Activated naive CD8-positive, alpha-beta T cell (primary cell): ENCODE measurements around the gene PDE6C.

Experiments used
- H3K27ac Mint-ChIP-seq: one replicate; pipeline ENCODE4 v1.8.0; 2021; ENCODE audit warnings: mixed read lengths
- H3K27me3 Mint-ChIP-seq: one replicate; pipeline ENCODE4 v1.8.0; 2021; ENCODE audit warnings: mixed read lengths
- H3K36me3 Mint-ChIP-seq: one replicate; pipeline ENCODE4 v1.8.0; 2021; ENCODE audit warnings: mixed read lengths
- H3K4me1 Mint-ChIP-seq: one replicate; pipeline ENCODE4 v1.8.0; 2021; ENCODE audit warnings: low read depth, mixed read lengths
- H3K4me3 Mint-ChIP-seq: one replicate; pipeline ENCODE4 v1.8.0; 2021; ENCODE audit warnings: mild to moderate bottlenecking, mixed read lengths
- H3K9me3 Mint-ChIP-seq: one replicate; pipeline ENCODE4 v1.8.0; 2021; ENCODE audit warnings: low read depth, mixed read lengths

PDE6C gene

GRCh38 chr10:93601146-93601773 is 11.1 kb upstream of the PDE6C start, which contains the start of gene RBP4:
TSS of gene RBP4 (minus strand) at chr10:93601235. CDS start at chr10:93601028, 207 bp downstream.
- Mint-ChIP-seq H3K4me1 (peaks cover 4% of the 10 kb centered on the region), H3K27ac (no peak within 1 kb of the TSS), H3K4me3 (no peak within 1 kb of the TSS), H3K9me3 (no peaks in the 10 kb centered on the region), H3K27me3 (peaks cover 20% of the 10 kb centered on the region), H3K36me3 (no peaks in the 10 kb centered on the region)

GRCh38 chr10:93601774-93602162 is 10.6 kb upstream of the PDE6C start:
- H3K27me3 Mint-ChIP-seq, result peaks cover 20% of the 10 kb centered on the region
- no peak overlapping the region for H3K27ac Mint-ChIP-seq
- H3K4me1 Mint-ChIP-seq, result peaks cover 4% of the 10 kb centered on the region
- H3K36me3 Mint-ChIP-seq, result no peaks in the 10 kb centered on the region
- no peaks in the 10 kb centered on the region for H3K9me3 Mint-ChIP-seq
- no peak overlapping the region for H3K4me3 Mint-ChIP-seq

- Mint-ChIP-seq H3K36me3 (no peaks in the 10 kb centered on the region), H3K4me3 (no peak overlapping the region), H3K9me3 (peaks cover 8% of the 10 kb centered on the region), H3K4me1 (peaks cover 4% of the 10 kb centered on the region), H3K27me3 (peaks cover 20% of the 10 kb centered on the region), H3K27ac (no peak overlapping the region)
Observed at GRCh38 chr10:93603023-93603422, 9.3 kb upstream of the PDE6C start.

GRCh38 chr10:93604146-93604545 is 8.2 kb upstream of the PDE6C start:
- H3K36me3 Mint-ChIP-seq, result no peaks in the 10 kb centered on the region
- H3K27me3 Mint-ChIP-seq, result peaks cover 20% of the 10 kb centered on the region
- no peak overlapping the region for H3K27ac Mint-ChIP-seq
- peaks cover 4% of the 10 kb centered on the region for H3K4me1 Mint-ChIP-seq
- H3K4me3 Mint-ChIP-seq, result no peak overlapping the region
- H3K9me3 Mint-ChIP-seq, result peaks cover 8% of the 10 kb centered on the region

GRCh38 chr10:93608421-93608820 is 3.9 kb upstream of the PDE6C start:
- H3K4me1 Mint-ChIP-seq, result no peaks in the 10 kb centered on the region
- H3K27me3 Mint-ChIP-seq, result peaks cover 8% of the 10 kb centered on the region
- no peak overlapping the region for H3K4me3 Mint-ChIP-seq
- no peaks in the 10 kb centered on the region for H3K36me3 Mint-ChIP-seq
- H3K27ac Mint-ChIP-seq, result no peak overlapping the region
- H3K9me3 Mint-ChIP-seq, result peaks cover 8% of the 10 kb centered on the region

GRCh38 chr10:93613126-93613525 is 789 bp downstream of the PDE6C start:
- Mint-ChIP-seq H3K36me3 (no peaks in the 10 kb centered on the region), H3K4me3 (no peak overlapping the region), H3K4me1 (no peaks in the 10 kb centered on the region), H3K9me3 (no peaks in the 10 kb centered on the region), H3K27me3 (no peaks in the 10 kb centered on the region), H3K27ac (no peak overlapping the region)

GRCh38 chr10:93614101-93614825 is 1.9 kb downstream of the PDE6C start:
- Mint-ChIP-seq H3K4me1 (no peaks in the 10 kb centered on the region), H3K27me3 (no peaks in the 10 kb centered on the region), H3K9me3 (no peaks in the 10 kb centered on the region), H3K27ac (no peak overlapping the region), H3K36me3 (no peaks in the 10 kb centered on the region), H3K4me3 (no peak overlapping the region)

- Mint-ChIP-seq H3K36me3 (no peaks in the 10 kb centered on the region), H3K4me3 (no peak overlapping the region), H3K4me1 (no peaks in the 10 kb centered on the region), H3K27me3 (no peaks in the 10 kb centered on the region), H3K9me3 (no peaks in the 10 kb centered on the region), H3K27ac (no peak overlapping the region)
Observed at GRCh38 chr10:93615576-93616235, 3.4 kb downstream of the PDE6C start.

GRCh38 chr10:93620925-93621324 is 8.6 kb downstream of the PDE6C start:
- H3K27ac Mint-ChIP-seq, result no peak overlapping the region
- H3K4me1 Mint-ChIP-seq, result no peaks in the 10 kb centered on the region
- no peaks in the 10 kb centered on the region for H3K9me3 Mint-ChIP-seq
- peaks cover 4% of the 10 kb centered on the region for H3K27me3 Mint-ChIP-seq
- no peaks in the 10 kb centered on the region for H3K36me3 Mint-ChIP-seq
- no peak overlapping the region for H3K4me3 Mint-ChIP-seq

GRCh38 chr10:93622942-93623341 is 10.6 kb downstream of the PDE6C start:
- no peak overlapping the region for H3K27ac Mint-ChIP-seq
- H3K4me3 Mint-ChIP-seq, result no peak overlapping the region
- no peaks in the 10 kb centered on the region for H3K9me3 Mint-ChIP-seq
- H3K36me3 Mint-ChIP-seq, result no peaks in the 10 kb centered on the region
- peaks cover 6% of the 10 kb centered on the region for H3K27me3 Mint-ChIP-seq
- H3K4me1 Mint-ChIP-seq, result no peaks in the 10 kb centered on the region

GRCh38 chr10:93628858-93629257 is 16.5 kb downstream of the PDE6C start:
- H3K4me3 Mint-ChIP-seq, result no peak overlapping the region
- H3K4me1 Mint-ChIP-seq, result no peaks in the 10 kb centered on the region
- H3K9me3 Mint-ChIP-seq, result no peaks in the 10 kb centered on the region
- H3K36me3 Mint-ChIP-seq, result no peaks in the 10 kb centered on the region
- peaks cover 6% of the 10 kb centered on the region for H3K27me3 Mint-ChIP-seq
- H3K27ac Mint-ChIP-seq, result no peak overlapping the region

- Mint-ChIP-seq H3K27me3 (peaks cover 11% of the 10 kb centered on the region), H3K36me3 (no peaks in the 10 kb centered on the region), H3K27ac (no peak overlapping the region), H3K4me1 (no peaks in the 10 kb centered on the region), H3K4me3 (no peak overlapping the region), H3K9me3 (no peaks in the 10 kb centered on the region)
Observed at GRCh38 chr10:93629647-93630305, 17.4 kb downstream of the PDE6C start.

GRCh38 chr10:93630625-93631557 is 18.6 kb downstream of the PDE6C start:
- peaks cover 9% of the 10 kb centered on the region for H3K27me3 Mint-ChIP-seq
- no peak overlapping the region for H3K4me3 Mint-ChIP-seq
- no peaks in the 10 kb centered on the region for H3K36me3 Mint-ChIP-seq
- no peak overlapping the region for H3K27ac Mint-ChIP-seq
- no peaks in the 10 kb centered on the region for H3K4me1 Mint-ChIP-seq
- H3K9me3 Mint-ChIP-seq, result no peaks in the 10 kb centered on the region

- Mint-ChIP-seq H3K36me3 (no peaks in the 10 kb centered on the region), H3K4me3 (no peak overlapping the region), H3K4me1 (no peaks in the 10 kb centered on the region), H3K27ac (no peak overlapping the region), H3K27me3 (peaks cover 10% of the 10 kb centered on the region), H3K9me3 (no peaks in the 10 kb centered on the region)
Observed at GRCh38 chr10:93639791-93640190, 27.5 kb downstream of the PDE6C start.
